ENCODE results near the gene CCNK.

The CCNK gene

DNA sequence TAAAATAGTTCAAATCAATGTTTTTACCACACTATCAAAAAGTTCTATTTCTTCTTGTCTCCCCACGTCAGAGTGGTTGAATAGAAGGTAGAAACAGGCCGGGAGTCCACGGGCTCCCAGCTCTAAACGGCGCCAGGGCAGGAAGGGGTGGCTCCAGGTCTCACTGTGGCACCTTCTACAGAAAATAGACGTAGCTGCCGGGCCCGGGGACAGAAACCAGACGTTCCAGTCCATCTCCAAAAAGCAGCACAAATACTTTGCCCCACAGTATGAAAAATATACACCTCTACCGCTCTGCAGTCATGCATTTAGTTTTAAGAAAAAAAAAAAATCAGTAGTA, 30.9 kb downstream of the CCNK start:
- TF ChIP-seq, protein P1, sequence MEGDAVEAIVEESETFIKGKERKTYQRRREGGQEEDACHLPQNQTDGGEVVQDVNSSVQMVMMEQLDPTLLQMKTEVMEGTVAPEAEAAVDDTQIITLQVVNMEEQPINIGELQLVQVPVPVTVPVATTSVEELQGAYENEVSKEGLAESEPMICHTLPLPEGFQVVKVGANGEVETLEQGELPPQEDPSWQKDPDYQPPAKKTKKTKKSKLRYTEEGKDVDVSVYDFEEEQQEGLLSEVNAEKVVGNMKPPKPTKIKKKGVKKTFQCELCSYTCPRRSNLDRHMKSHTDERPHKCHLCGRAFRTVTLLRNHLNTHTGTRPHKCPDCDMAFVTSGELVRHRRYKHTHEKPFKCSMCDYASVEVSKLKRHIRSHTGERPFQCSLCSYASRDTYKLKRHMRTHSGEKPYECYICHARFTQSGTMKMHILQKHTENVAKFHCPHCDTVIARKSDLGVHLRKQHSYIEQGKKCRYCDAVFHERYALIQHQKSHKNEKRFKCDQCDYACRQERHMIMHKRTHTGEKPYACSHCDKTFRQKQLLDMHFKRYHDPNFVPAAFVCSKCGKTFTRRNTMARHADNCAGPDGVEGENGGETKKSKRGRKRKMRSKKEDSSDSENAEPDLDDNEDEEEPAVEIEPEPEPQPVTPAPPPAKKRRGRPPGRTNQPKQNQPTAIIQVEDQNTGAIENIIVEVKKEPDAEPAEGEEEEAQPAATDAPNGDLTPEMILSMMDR (conservative IDR thresholded peaks at IDR 0.05), result no peak
- no peak for TF ChIP-seq ZFX (IDR thresholded peaks at IDR 0.05)
- H3K27ac ChIP-seq, result no peak overlapping the region

DNA sequence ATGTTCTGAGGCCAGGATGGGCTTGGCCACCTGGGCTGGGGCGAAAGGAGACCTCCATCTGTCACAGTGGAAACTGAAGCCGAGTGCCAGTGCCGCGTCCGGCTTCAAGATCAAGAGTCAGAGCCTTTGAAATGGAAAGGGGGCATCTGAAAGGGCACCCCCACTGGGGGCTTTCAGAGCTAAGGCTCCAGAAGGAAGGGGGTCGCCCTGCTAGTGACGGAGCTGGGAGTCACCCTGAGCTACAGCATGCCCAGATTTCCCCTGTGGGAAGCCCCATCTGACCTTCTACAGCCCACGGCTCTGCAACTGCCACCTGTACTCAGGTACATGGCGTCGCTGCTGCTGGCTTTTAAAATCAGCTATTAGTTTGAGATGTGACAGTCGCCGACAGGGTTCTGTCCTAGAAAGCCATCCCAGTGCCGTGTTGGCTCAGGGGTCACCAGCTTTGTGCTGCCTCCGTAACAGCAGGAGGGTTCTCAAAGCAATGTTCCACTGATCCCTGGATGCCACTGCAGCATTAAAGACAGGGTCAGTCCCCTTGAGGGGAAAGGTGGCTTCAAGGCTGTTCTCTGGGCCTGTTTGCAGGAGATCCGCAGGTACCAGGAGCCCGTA, 31.5 kb downstream of the CCNK start:
- no peak for TF ChIP-seq ZFX (IDR thresholded peaks at IDR 0.05)
- TF ChIP-seq, protein P1 (conservative IDR thresholded peaks at IDR 0.05), result no peak
- no peak overlapping the region for H3K27ac ChIP-seq

DNA sequence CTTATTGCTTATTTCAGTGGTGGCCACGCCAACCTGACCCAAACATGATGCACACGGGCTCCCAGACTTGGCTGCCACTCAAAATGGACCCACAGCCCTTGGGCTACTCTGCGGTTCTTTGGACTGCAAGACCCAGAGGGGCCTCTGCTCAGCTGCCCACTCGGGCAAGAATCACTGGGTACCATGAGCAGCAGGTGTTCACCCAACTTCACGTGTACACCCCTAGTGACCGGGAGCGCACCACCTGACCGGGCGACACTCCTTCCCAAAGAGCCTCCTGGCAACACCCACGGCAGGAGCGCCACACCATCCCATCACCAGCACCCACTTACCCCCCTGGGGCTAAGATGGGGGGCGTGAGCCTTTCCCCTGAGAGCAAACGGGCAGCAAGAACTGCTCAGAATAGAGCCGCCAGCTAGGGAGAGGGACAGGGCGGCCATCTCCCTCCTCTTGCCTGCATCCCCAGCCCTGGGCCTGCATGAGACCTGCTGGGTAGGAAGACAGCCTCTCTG, 32.0 kb downstream of the CCNK start:
- no peak for TF ChIP-seq ZFX (IDR thresholded peaks at IDR 0.05)
- TF ChIP-seq, protein P1 (conservative IDR thresholded peaks at IDR 0.05), result no peak

DNA sequence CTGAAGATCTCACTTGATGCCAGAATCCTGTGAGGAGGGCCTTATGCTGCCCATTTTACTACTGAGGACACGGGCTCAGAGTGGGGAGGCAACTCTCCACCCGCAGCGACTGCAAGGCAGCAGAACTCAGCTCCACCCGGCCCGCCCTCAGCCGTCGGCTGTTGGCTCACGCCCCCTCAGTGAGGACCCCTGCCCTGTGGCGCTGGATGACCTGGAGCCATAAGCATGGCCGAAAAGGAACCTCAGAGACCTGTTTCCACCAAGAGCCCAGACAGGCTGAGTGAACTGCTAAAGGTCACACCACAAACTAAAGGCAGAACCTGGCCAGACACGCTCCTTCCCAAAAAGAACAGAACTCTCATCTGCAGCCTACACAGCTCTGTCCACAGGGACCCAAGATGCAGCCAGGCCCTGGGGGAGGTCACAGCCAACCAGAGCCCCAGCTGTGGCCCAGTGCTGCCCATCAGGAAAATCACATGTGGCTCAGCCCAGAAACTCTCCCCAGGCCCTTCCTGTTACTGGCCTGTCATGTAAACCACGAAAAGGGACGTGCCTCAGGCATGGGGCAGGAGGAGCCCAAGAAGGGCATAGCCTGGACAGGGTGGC, 32.8 kb downstream of the CCNK start:
- TF ChIP-seq ZFX (IDR thresholded peaks at IDR 0.05), result no peak
- TF ChIP-seq, protein P1 (conservative IDR thresholded peaks at IDR 0.05), result no peak
- H3K27ac ChIP-seq, result no peak overlapping the region

More for the DNA sequence above, 32.0 kb downstream of the CCNK start:
- no peak overlapping the region for H3K27ac ChIP-seq

DNA sequence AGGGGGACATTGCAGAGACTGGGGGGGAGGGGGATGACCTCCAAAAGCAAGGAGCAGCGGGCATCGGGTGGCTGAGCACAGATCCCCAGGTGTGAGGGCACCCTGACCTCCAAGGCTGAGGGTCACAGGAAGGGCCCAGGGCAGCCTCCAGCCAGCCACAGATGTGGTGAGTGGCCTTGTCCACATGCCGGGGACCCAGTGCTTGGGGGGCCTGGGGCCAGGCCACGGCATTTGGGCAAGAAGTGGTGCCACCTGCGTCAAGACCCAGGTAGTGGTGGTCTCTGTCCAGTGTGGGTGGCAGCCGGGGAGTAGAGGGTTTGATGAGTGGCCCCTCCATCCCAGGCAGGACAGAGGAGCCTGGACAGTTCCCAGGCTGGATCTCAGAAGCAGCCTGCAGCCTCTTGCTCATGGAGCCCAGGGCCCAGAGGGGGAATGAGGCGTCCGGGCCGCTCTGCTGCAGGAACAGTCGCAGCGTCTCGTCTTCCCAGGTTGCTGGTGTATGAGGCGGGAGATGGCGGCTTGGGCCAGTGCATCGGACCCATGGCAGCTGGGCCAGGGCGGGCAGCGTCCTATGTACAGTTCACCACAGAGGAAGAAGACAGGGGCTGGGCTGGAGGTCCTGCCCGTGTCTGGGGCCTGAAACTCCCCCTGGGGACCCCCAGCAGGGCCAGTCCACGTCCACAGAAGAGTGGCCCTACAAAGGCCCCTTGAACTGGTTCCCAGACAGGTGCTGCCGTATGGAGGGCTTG, 33.5 kb downstream of the CCNK start:
- no peak for TF ChIP-seq ZFX (IDR thresholded peaks at IDR 0.05)
- TF ChIP-seq, protein P1 (conservative IDR thresholded peaks at IDR 0.05), result no peak
- H3K27ac ChIP-seq, result no peak overlapping the region

GRCh38 chr14:99515301-99516155, 34.3 kb downstream of the CCNK start:
- H3K27ac ChIP-seq, result no peak overlapping the region
- no peak for TF ChIP-seq ZFX (IDR thresholded peaks at IDR 0.05)
- TF ChIP-seq, protein P1 (conservative IDR thresholded peaks at IDR 0.05), result no peak

Data from C4-2B (cell line).